Activated CD4-positive, alpha-beta T cell treated with anti-CD3 and anti-CD28 coated beads, Interleukin-2, Interleukin-6, amounts not matched to agents 100 ng/mL and 50 ng/mL, durations not matched to agents 16 hours and 8 hours (primary cell): ENCODE data around the gene IPO5.
A peak's percentile ranks its signal among the peaks of the same experiment; 100 is the strongest.
"Not testable (repeated sequence)": the region's sequence is repeated elsewhere in the genome, so short reads cannot be mapped to it uniquely, and the experiment has no call there.

ENCODE experiments used
- DNase-seq: peaks from one replicate; pipeline ENCODE4 v3.0.0-alpha.2; 2020

The IPO5 gene

DNA sequence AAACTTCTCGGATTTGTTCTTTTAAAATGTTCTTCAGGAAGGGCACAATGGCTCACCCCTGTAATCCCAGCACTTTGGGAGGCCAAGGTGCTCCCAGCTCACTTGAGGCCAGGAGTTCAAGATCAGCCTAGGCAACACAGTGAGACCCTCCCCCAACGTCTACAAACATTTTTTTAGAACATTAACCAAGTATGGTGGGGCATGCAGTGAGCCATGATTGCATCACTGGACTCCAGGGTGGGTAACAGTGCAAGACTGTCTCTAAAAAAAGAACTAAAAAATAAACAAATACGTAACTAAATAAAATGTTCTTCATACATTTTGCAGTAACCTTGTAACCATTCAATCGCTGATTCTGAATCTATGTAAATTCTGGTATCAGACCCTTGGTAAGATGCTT lies 2.1 kb upstream of the IPO5 start:
- no peak for DNase-seq

DNA sequence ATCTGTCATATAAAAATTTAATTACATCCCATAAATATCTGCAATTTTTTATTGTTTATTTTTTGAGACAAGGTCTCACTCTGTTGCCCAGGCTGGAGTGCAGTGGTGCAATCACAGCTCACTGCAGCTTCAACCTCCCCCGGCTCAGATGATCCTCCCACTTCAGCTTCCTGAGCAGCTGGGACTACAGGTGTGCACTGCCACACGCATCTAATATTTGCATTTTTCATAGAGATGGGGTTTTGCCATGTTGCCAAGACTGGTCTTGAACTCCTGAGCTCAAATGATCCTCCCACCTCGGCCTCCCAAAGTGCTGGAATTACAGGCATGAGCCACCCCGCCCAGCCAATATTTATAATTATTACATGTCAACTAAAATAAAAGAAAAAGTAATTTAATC lies 644 bp upstream of the IPO5 start:
- not testable (repeated sequence) for DNase-seq

DNA sequence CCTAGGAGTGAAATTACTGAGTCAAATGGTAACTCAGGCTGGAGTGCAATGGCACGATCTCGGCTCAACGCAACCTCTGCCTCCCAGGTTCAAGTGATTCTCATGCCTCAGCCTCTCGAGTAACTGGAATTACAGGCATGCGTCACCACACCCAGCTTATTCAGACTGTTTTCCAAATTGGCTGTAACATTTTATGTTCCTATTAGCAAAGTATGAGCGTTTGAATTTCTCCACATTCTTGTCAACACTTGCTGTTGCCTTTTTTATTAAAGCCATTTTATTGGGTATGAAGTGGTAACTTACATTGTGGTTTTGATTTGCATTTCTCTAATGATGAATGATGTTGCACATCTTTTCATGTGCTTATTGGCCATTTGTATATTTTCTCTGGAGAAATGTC lies 7.9 kb downstream of the IPO5 start:
- DNase-seq: no peak

DNA sequence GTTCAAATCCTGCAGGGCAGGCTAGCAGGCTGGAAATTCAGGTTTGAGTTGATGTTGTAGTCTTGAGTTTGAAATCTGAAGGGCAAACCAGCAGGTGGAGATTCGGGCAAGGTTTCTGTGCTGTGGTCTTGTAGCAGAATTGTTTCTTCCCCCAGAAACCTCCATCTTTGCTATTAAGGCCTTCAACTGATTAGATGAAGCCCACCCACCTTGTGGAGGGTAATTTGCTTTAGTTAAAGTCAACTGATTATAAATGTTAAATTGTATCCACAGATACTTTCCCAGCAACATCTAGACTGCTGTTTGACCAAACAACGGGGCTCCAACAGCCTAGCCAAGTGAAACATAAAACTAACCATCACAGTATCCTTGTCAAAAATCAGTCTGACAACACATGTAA lies 9.4 kb downstream of the IPO5 start:
- DNase-seq: no peak

DNA sequence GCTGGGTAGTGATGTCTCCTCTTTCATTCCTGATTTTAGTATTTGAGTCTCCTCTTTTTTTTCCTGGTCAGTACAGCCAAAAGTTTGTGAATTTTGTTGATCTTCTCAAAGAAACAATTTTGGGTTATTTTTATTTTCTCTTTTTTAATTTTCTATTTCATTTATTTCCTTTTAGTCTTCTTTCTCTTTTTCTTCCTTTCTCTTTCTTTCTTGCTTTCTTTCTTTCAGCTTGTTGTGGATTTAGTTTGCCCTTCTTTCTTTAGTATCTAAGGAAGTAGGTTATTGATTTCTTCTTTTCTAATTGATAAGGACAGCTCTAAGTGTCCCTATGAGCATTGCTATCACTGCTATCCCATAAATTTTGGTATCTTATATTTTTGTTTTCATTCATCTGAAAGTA lies 13.8 kb downstream of the IPO5 start:
- DNase-seq: no peak

DNA sequence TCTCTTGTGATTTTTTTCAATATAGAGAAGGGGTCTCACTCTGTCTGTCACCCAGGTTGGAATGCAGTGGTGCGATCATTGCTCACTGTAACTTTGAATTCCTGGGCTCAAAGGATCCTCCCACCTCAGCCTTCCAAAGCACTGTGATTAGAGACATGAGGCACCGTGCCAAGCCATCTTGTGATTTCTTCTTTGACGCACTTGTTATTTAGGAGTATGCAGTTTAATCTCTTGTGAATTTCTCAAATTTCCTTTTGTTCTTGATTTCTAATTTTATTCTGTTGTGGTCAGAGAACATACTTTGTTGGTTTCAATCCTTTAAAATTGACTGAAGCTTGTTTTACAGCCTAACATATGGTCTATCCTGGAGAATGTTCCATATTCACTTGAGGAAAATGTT lies 14.5 kb downstream of the IPO5 start:
- no peak for DNase-seq

DNA sequence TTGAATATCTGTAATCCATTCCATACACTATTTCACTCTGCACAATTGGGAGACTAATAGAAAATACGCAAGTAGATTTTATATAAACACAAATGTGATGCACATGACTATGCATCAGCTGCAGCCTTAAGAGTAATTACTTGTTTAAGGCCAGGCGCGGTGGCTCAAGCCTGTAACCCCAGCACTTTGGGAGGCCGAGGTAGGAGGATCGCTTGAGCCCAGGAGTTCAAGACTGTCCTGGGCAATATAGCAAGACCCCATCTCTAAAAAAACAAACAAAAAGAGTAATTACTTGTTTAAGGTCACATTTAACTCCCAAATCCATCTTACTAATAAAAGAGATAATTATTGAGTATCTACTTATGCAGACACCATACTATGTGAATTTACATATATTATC lies 18.0 kb downstream of the IPO5 start:
- no peak for DNase-seq

DNA sequence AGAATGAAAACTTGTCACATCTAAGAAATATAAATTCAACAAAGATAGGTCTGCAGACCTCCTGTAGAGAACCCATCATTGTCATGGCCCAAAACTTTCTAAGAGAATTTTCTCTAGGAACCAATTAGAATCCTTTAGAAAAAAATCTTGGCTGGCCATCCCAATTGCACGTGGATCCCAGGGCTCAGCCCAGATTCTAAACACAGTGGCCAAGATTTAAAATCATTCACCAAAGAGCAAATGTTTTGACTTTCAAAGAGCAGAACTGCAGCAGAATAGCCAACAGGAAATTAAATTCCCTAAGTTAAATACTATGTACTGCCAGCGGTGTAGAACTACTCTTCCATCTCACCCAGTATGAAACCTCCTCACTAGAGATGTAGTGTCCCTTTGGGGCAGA lies 21.3 kb downstream of the IPO5 start:
- no peak for DNase-seq

DNA sequence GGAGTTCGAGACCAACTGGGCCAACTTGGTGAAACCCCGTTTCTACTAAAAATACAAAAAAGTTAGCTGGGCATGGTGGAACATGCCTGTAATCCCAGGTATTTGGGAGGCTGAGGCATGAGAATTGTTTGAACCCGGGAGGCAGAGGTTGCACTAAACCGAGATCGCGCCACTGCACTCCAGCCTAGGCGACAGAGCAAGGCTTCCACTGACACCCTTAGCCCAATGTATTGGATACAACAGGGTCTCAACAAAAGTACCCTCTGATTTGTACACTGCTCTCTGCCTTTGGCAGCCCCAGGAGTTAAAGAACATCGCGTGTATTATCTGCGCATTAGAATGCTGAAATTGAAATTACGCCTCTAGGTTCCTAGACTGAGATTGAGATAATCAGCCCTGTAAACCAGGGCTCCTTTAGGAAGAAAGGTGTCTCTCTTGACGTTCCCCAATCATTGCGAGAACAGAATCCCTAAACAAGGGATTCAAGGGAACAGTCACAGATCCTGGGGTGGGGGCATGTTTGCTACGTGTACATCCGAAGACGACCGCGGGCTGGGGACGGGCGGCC lies 21.9 kb downstream of the IPO5 start:
- no peak for DNase-seq

DNA sequence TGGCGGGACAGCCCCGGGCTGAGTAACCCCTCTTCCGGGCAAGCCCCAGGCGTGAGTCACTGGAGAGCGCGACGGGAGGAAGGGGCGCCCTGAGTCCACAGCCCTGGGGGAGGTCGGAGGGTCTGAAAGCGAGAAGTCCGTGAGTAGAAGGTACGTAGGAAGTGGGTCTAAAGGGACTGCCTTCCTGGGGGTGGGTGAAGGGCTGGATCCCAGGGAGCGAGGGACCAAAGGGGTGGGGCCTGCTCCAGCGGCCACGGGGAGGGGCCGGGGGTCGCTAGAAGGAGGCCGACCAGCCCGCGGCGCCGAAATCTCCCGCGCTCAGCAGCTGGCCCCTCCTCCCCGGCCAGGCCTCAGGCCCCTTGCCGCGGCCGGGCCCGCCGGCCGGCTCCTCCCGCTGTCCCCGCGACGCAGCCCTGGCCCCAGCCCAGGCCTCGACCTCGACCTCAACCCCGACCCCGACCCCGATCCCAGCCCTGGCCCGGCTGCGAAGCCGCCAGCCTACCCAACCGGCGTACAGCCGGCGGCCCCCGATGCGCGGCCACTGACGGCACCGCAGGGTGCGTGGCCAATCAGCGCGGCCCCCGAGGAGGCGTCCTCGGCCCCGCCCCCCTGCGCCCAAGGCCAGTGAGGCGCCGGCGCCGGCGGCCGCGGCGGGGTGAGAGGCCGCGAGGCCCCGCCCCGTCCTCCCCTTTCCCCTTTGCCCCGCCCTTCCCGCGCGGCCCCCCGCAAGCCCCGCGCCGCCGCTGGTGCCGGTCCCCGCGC lies 22.6 kb downstream of the IPO5 start:
- peak; percentile 93 for DNase-seq

DNA sequence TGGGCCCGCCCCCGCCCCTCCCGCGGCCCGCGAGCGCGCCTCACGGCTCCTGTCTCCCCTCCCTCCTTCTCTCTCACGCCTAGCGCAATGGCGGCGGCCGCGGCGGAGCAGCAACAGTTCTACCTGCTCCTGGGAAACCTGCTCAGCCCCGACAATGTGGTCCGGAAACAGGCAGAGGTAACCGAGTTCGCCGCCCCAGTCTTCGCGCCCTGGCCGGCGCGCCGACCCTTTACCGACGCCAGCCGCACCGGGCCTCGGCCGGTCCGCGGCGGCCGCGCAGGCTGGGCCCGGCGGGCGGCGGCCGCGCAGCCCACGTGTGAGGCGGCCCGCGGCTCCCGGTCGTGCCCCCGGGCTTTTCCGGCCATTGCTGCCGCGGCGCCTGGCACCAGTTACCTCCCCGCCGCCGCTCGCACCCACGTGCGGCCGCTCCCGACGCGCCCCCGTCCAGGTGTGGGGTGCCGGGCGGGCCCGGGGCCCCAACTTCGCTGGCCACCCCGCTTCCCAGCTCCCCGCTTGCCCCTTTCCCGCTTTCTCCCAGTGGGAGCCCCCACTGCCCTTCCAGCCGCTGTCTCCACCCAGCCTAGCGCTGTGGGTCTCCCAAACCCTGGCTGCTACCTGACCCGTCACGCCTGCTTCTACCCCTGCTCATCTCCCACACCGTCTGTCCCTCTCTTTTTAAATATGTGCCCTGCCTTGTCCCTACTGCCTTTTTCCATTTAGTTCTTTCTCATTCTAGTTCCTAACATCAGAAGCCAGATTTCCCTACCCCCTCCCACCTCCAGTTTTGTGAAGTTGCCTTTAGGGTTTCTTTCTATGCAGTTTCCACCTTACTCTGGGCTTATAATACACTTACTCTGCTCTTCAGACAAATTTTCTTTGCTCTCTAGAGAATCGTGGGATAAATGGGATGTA lies 23.4 kb downstream of the IPO5 start:
- peak; percentile 26 for DNase-seq

DNA sequence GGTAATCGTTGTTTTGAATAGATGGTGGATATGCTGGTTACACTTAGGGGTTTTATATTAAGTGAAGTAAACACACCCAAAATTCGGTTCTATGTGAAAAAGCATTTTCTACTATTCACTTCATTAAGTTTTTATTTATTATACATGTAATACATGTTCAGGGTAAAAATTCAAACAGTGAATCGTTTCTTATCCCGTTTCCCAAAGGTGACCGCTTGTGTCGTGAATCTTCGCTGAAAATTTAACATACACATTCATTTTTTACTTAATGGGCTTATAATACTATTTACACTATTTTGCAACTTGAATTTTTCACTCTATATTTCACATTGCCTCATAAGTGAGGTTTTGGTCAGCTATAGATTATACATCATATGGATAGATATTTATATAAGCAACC lies 24.5 kb downstream of the IPO5 start:
- DNase-seq: no peak

DNA sequence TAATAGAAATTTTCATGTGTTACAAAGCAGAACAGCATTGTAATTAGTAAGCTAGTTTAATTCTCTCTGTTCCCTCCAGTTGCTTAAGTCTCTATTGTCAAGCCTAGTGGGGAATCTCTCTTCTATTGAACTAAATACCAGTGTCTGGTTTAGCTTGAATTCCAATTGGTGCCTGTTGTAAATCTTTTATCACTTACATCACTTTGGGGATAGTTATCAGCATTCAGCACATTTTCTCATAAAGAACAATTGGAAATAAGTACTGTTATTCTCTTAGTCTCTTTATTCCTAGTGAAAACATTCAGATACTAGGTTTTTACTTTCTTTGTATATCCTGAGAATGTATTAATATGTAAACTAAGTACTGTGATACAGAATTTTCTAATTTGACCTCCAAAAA lies 25.2 kb downstream of the IPO5 start:
- no peak for DNase-seq

DNA sequence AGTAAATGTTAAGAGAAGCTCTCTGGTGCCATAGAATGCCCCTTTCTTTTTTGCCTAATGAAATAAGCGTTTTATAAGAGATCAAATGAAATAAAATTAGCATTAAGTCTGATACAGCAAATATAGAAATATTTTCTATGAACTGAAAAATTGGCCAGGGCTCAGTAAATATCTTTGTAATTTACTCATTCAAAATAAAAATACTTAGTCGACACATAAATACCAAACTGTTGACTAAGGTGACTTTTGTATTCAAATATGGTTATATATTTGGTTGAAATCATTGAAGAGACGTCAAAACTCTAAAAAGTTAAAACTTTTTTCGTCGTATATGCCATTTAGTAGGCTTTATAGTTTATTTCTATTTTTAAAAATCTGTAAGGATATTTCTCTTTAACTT lies 25.6 kb downstream of the IPO5 start:
- no peak for DNase-seq

DNA sequence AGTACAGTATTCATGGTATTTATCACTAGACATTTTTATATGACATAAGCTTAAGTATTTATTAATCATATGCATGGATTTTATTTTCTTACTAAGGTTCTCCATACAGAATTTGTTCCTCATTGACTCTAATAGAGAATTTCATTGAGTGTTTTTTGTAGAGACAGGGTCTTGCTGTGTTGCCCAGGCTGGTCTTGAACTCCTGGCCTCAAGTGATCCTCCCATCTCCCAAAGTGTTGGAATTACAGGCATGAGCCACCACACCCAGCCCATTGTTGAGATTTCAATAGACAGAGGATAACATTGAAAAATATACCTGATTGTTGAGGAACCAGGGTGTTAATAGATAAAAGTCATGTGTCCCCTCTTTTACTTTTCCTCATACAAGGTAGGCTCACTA lies 26.1 kb downstream of the IPO5 start:
- no peak for DNase-seq

DNA sequence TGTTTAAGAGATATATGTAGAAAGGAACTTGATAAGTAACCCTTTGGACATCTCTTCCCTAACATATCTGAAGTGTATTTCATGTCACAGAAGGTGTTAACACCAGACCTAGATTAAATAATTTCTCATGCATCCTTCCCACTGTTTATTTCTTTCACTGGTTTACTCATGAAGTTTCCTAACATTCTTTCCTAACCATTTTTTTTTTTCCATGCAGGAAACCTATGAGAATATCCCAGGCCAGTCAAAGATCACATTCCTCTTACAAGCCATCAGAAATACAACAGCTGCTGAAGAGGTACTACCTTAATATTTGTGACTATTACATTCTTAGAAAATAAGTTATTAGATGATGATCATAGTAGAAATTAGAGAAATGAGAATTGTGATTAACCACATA lies 28.8 kb downstream of the IPO5 start:
- no peak for DNase-seq

DNA sequence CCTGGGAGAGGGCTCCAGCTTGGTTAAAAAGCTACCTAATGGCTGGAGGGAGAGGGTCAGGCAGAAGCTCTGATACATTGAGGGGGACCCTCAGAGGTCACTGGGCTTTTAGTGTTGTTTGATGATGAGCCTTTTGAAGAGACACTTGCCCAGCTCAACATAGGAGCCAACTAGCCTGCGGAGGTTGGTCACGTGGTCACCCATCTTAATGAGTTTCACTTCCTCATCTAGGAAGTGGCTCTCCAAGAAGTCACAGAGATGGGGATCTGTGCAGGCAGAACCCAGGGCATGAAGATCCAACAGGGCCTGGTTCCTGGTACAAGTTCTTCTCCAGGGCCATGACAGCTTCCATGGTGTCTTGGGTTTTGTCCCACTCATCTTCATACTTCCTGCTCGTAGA lies 33.4 kb downstream of the IPO5 start:
- DNase-seq: no peak

DNA sequence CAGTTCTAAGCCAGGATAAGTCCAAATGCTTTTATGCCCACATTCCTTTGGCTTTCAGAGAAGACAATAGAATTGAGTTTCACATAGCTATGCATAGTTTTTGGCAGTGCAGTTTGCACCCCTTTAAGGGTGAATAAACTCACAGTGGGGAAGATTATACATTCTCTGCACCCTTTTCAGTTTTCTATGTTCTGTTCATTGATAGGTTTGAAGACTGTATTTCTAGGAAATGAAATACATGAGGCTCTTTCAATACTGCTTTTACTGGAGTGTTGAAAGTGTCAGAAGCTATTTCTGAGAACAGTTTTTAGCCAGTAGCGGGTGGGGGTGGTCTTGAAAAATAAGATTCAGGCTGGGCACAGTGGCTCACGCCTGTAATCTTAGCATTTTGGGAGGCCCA lies 46.2 kb downstream of the IPO5 start:
- DNase-seq: peak; percentile 14

DNA sequence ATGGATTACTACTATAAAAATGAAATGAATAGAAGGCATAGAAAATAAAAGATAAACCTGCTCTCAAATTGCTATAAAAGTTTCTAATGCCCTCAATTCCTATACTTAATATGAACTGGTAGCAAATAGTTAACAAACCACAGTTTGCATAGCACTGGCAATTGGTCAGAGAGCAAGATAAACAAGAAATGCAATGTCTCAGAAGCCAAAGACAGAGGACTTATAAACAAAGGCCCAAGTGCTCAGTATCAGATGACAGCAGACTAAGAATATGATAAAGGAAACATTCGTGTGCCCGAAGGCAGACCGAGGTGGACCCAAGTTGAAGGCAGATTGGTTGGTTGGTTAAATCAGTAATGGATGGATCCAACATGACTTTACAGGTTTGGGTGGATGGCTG lies 50.6 kb downstream of the IPO5 start:
- DNase-seq: no peak

DNA sequence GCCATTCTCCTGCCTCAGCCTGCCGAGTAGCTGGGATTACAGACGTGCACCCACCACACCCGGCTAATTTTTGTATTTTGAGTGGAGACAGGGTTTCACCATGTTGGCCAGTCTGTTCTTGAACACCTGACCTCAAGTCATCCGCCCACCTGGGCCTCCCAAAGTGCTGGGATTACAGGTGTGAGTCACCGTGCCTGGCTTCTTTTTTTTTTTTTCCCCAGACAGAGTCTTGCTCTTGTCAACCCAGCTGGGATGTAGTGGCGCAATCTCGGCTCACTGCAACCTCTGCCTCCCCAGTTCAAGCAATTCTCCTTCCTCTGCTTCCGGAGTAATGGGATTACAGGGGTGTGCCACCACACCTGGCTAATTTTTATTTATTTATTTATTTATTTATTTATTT lies 51.5 kb downstream of the IPO5 start:
- DNase-seq: not testable (repeated sequence)

DNA sequence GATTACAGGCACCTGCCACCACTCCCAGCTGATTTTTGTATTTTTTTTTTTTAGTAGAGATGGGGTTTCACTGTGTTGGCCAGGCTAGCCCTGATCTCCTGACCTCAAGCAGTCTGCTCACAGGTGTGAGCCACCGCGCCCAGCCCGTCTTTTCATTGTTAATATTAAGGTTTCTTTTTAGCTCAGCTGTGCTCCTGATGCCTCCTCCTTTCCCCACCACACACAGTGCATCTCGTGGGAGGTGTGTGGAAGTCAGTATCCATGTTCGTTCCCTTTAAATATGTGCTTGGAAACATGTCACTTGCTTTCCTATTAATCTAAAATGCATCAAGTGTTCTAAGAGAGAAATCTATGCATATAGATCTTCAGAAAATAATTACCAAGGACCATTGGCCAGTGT lies 53.5 kb downstream of the IPO5 start:
- DNase-seq: no peak

DNA sequence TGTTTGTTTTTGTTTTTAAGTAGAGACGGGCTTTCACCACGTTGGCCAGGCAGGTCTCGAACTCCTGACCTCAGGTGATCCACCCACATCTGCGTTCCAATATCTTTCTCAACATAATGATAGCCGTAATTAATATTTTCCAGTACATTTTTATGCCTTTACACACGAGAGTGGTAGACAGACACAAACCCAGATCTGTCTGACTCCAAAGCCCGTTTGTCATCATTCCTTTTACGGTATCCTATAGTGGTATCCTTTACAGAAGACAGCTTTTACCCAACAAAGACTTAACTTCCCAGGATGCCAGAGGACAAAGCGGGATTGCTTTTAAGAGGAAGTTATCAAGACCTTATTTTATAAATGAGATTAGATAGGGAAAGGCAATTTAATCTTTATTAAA lies 59.8 kb downstream of the IPO5 start:
- no peak for DNase-seq

DNA sequence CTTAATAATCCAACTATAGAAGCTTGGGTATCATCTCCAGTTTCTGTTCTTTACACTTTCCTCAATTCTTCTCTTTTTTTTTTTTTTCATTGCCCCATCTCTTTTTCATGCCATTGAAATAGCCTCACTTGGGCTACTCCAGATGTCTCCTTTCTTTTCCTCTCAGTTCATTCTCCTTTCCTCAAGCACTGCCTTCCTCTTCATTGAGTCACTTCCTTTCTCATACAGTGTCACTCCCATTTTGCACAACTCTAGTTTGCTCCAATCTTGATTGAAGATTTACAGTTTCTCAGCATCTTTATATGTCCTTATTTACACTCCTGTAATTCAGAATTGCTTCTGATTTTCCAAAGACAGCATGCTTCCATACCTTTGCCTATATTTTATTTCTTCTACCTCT lies 61.3 kb downstream of the IPO5 start:
- no peak for DNase-seq

DNA sequence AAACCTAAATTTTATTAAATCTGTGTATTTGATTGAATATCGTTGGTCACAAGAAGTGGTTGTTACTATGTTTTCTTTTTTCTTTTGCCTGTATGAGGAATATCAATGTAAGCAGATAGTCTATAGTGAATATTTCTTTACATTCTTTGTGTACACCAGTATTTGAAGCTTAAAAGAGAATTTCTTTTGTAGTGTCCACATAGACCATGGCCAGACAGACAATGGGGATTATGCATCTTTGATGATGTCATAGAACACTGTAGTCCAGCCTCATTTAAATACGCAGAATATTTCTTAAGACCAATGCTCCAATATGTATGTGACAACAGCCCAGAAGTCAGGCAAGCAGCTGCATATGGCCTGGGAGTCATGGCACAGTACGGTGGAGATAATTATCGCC lies 64.8 kb downstream of the IPO5 start:
- no peak for DNase-seq
